Spleen (tissue), 11 donors: ENCODE measurements around the gene SRCAP. TPM values are rescaled to one million over a fixed set of nuclear protein-coding genes. Genes with fewer than 3 reads are reported as not detected.
A peak's percentile ranks its signal among the peaks of the same experiment; 100 is the strongest.

Experiments
- DNase-seq: peaks from one replicate; pipeline ENCODE4 v3.0.0-alpha.2; 2020
- H3K27ac ChIP-seq, 8 donors: fragments of 200-600 bp; sonication (generic) in 7 of 8; 1 replicate in 4 of 8; 2 replicates in 4 of 8; pipeline versions ENCODE4 v1.5.0 to v1.8.0; 2016 to 2021; ENCODE audit warnings: inconsistent platforms in 4 of 8, mild to moderate bottlenecking in 4 of 8, moderate library complexity in 1 of 8
- H3K27me3 ChIP-seq, 7 donors: fragments of 200-600 bp; sonication (generic) in 6 of 7; replicated peaks in 1 of 7; 1 replicate in 4 of 7; 2 replicates in 3 of 7; pipeline versions ENCODE4 v1.5.0 to v1.8.0; 2016 to 2021; ENCODE audit warnings: inconsistent platforms in 3 of 7, mild to moderate bottlenecking in 1 of 7
- H3K36me3 ChIP-seq, 6 donors: fragments of 200-600 bp; sonication (generic) in 5 of 6; 1 replicate in 4 of 6; 2 replicates in 2 of 6; pipeline versions ENCODE4 v1.5.0 to v1.8.0; 2016 to 2021; ENCODE audit warnings: inconsistent platforms in 2 of 6
- H3K4me1 ChIP-seq, 6 donors: fragments of 200-600 bp; sonication (generic) in 5 of 6; 1 replicate in 3 of 6; 2 replicates in 3 of 6; pipeline versions ENCODE4 v1.5.0 to v1.8.0; 2016 to 2021; ENCODE audit warnings: inconsistent platforms in 3 of 6
- H3K4me3 ChIP-seq, 8 donors: fragments of 200-600 bp; sonication (generic) in 7 of 8; 1 replicate in 4 of 8; 2 replicates in 4 of 8; pipeline versions ENCODE4 v1.5.0 to v1.8.0; 2016 to 2021; ENCODE audit warnings: inconsistent platforms in 4 of 8, mild to moderate bottlenecking in 4 of 8, moderate library complexity in 2 of 8
- H3K9me3 ChIP-seq, 8 donors: fragments of 200-600 bp; sonication (generic) in 7 of 8; 1 replicate in 4 of 8; 2 replicates in 4 of 8; pipeline versions ENCODE4 v1.5.0 to v1.8.0; 2016 to 2021; ENCODE audit warnings: inconsistent platforms in 4 of 8
- CTCF ChIP-seq, 11 experiments: fragments of 200-600 bp in 7 of 11; fragments of 450-650 bp in 4 of 11; sonication (generic) in 4 of 11; IDR thresholded peaks in 8 of 11; conservative IDR thresholded peaks in 3 of 11; 1 replicate in 7 of 11; 2 replicates in 4 of 11; pipeline versions ENCODE4 v1.4.0 to v1.8.0; 2016 to 2021; ENCODE audit warnings: antibody characterized with exemption in 11 of 11, inconsistent platforms in 4 of 11, mild to moderate bottlenecking in 1 of 11
- POLR2A ChIP-seq, 3 donors: fragments of 450-650 bp; IDR thresholded peaks; one replicate each; pipeline ENCODE4 v1.5.1; 2017; ENCODE audit warnings: antibody characterized with exemption in 3 of 3, mild to moderate bottlenecking in 1 of 3
- POLR2AphosphoS5 ChIP-seq, 3 donors: sonication (generic); formaldehyde crosslinking; IDR thresholded peaks; one replicate each; pipeline ENCODE4 v1.5.1; 2017; ENCODE audit warnings: antibody characterized with exemption in 3 of 3
- WGBS, 5 donors: extraction: QIAGEN DNeasy Blood & Tissue Kit in 3 of 5; methylation state at CpG; one replicate each; pipeline versions ENCODE4 v1.1.5 to v1.1.7; 2013 to 2018; 5-methylcytosine and 5-hydroxymethylcytosine counted together
- intact Hi-C: fragments of 100-400 bp; cut with DNase I; formaldehyde crosslinking; loops from one replicate; pipeline ENCODE4 v1.15.0; 2023; ENCODE audit warnings: low total_unique reads
- polyA plus RNA-seq, 3 donors: library from polyadenylated mRNA; stranded (reverse); fragments of 200-250 nt; gene quantifications; one replicate each; pipeline ENCODE4 v1.2.1, GENCODE V29; 2013
- total RNA-seq, 7 donors: library from RNA; depleted of rRNA in 3 of 7; stranded (reverse); fragments of >200 nt in 3 of 7; fragmentation: NEBNext Ultra II Directional in 4 of 7; extraction: Animal tissue kit (Norgen Biotek cat#: 25700) in 4 of 7; gene quantifications; one replicate each; pipeline versions ENCODE4 v1.1.0 to v1.2.1, GENCODE V29; 2016 to 2021
- donor health status: healthy with polysubstance abuse.
- donor health status: DM: no; HTN: no; CAD: no; lungs with moderate emphysema.
- donor health status: DM: no; HTN: no; CAD: no.
- donor health status: Bipolar disorder and iron deficiency.
- donor health status: healthy.
- donor health status: DM: no; HTN: no; CAD: no.
- donor health status: DM: yes; HTN: yes; CAD: no.

The SRCAP gene
- total and polyA plus RNA-seq, 10 donors, result 1.2 to 85.7 (median 68.3) TPM

- Histone ChIP-seq H3K4me3 (no peak overlapping the region), H3K36me3 (peaks cover 0 to 52% (median 26%) of the 10 kb centered on the region in 6 donors), H3K27ac (peak overlapping the region; percentile 17 to 91 (median 82)), H3K9me3 (no peaks in the 10 kb centered on the region), H3K27me3 (no peaks in the 10 kb centered on the region), H3K4me1 (peaks cover 0 to 31% (median 22%) of the 10 kb centered on the region in 6 donors)
- no peak for TF ChIP-seq CTCF (IDR thresholded peaks at IDR 0.05 in 8 of 11, conservative IDR thresholded peaks at IDR 0.05 in 3 of 11)
- no peak for TF ChIP-seq POLR2A (IDR thresholded peaks at IDR 0.05)
- peak in 1 of 3 donors; percentile 63 for TF ChIP-seq POLR2AphosphoS5 (IDR thresholded peaks at IDR 0.05)
- 69 to 84% (median 80%) methylated on average over 9 of the region's 9 CpGs for WGBS, 5 donors
- DNase-seq, result no peak
- intact Hi-C loops, result no loop called here
Observed at GRCh38 chr16:30746638-30747175, 47.7 kb downstream of the SRCAP start.

- WGBS, 5 donors, result 52 to 64% (median 59%) methylated on average over 3 of the region's 3 CpGs
Observed at GRCh38 chr16:30747331-30747730, 48.4 kb downstream of the SRCAP start.

GRCh38 chr16:30747799-30748633 is 49.0 kb downstream of the SRCAP start, which contains the start of gene PHKG2:
Gene PHKG2, plus strand, starts transcription at chr16:30748425. Its CDS starts 396 bp downstream, at chr16:30748821.
- WGBS, 5 donors, result 3 to 4% (median 3%) methylated on average over 48 to 60 of the region's 60 CpGs
- H3K36me3 ChIP-seq, result peaks cover 0 to 52% (median 34%) of the 10 kb centered on the region in 6 donors
- peak; percentile 100 for DNase-seq
- no peaks in the 10 kb centered on the region for H3K9me3 ChIP-seq
- H3K4me1 ChIP-seq, result peaks cover 0 to 31% (median 22%) of the 10 kb centered on the region in 6 donors
- H3K27ac ChIP-seq, result peak within 1 kb of the TSS; percentile 72 to 91 (median 82)
- TF ChIP-seq CTCF (IDR thresholded peaks at IDR 0.05 in 8 of 11, conservative IDR thresholded peaks at IDR 0.05 in 3 of 11) (peak in 4 of 11 experiments; percentile 24 to 44 (median 37)), POLR2A (IDR thresholded peaks at IDR 0.05) (no peak), POLR2AphosphoS5 (IDR thresholded peaks at IDR 0.05) (peak; percentile 88 to 94 (median 89))
- H3K4me3 ChIP-seq, result peak within 1 kb of the TSS; percentile 65 to 94 (median 82)
- H3K27me3 ChIP-seq, result no peaks in the 10 kb centered on the region
- intact Hi-C loops, result no loop called here

More at GRCh38 chr16:30747331-30747730, 48.4 kb downstream of the SRCAP start:
- H3K4me1 ChIP-seq, result peaks cover 0 to 31% (median 22%) of the 10 kb centered on the region in 6 donors
- no peaks in the 10 kb centered on the region for H3K27me3 ChIP-seq
- no peaks in the 10 kb centered on the region for H3K9me3 ChIP-seq
- H3K27ac ChIP-seq, result peak overlapping the region; percentile 66 to 91 (median 82)
- intact Hi-C loops, result no loop called here
- peaks cover 0 to 52% (median 31%) of the 10 kb centered on the region in 6 donors for H3K36me3 ChIP-seq
- H3K4me3 ChIP-seq, result peak overlapping the region in 5 of 8 donors; percentile 68 to 94 (median 86)
- TF ChIP-seq CTCF (IDR thresholded peaks at IDR 0.05 in 8 of 11, conservative IDR thresholded peaks at IDR 0.05 in 3 of 11) (no peak), POLR2AphosphoS5 (IDR thresholded peaks at IDR 0.05) (no peak), POLR2A (IDR thresholded peaks at IDR 0.05) (no peak)
- no peak for DNase-seq
